T-helper 1 cell treated with Interleukin-12 subunit alpha and Interleukin-12 subunit beta and Interleukin-4 antibody, amounts not matched to agents 30 ng/mL and 1 ng/mL, for 36 hours (primary cell): Measurements from ENCODE around the gene RBBP8NL. TPM values are rescaled to one million over a fixed set of nuclear protein-coding genes. Genes with fewer than 3 reads are reported as not detected.
"Not testable (repeated sequence)": the region's sequence is repeated elsewhere in the genome, so short reads cannot be mapped to it uniquely, and the experiment has no call there.

ENCODE experiments used
- intact Hi-C: fragments of 100-400 bp; cut with micrococcal nuclease; formaldehyde crosslinking; loops from one replicate; pipeline ENCODE4 v1.15.1; 2024
- total RNA-seq: library from RNA; stranded (reverse); gene quantifications from 2 replicates; pipeline ENCODE4 v1.2.3, GENCODE V29; 2022

RBBP8NL gene
- total RNA-seq, 1 donor from 2014 or later: not detected

- intact Hi-C loops: no loop called here
These were observed 16.9 kb upstream of the RBBP8NL start for GRCh38 chr20:62444286-62444685.

DNA sequence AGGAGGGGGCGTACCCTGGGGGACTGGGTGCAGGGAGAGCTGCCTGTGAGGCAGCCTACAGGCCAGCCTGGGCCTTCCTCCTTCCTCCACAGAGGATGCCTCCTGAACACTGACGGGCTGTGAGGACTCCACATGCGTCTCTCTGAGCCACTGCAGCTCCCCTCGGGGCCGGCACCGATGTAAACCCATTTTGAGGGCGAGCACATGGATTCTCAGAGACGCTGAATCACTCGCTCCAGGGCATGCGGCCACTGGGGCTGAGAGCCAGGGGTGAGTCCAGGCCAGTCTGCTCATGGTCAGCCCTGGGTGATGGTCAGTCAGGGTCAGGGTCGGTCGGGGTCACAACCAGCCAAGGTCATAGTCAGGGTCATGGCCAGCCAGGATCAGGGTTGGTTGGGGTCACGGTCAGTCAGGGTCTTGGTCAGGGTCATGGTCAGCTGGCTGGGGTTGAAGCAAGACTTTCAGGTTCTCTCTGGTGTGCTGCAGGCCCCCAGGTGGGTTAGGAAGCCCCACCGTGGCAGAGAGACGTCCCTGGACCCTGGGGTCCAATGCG is 14.7 kb upstream of the RBBP8NL start:
- intact Hi-C loops: no loop called here

- intact Hi-C loops: no loop called here
These were observed 11.9 kb upstream of the RBBP8NL start for GRCh38 chr20:62439218-62439617.

- intact Hi-C loops: no loop called here
These were observed 10.6 kb upstream of the RBBP8NL start for GRCh38 chr20:62437927-62438326.

DNA sequence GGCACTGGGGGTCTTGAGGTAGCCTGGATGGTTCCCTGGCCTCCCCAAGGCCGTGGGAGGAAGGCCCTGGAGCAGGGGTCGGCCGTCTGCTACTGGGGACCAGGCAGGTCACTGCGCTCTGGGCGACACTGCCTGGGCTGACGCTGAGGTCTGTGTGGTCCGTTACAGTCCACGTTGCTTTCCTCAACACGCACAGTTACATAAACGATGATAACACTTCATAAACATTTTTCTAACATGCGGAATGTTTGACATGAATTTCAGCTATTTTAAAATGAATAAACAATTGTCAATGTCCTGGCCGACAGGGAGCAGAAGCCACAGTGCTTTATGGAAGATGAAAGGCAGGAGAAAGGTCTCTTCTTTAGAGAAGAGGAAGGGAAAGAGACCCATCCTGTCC is 10.2 kb upstream of the RBBP8NL start:
- intact Hi-C loops: no loop called here

DNA sequence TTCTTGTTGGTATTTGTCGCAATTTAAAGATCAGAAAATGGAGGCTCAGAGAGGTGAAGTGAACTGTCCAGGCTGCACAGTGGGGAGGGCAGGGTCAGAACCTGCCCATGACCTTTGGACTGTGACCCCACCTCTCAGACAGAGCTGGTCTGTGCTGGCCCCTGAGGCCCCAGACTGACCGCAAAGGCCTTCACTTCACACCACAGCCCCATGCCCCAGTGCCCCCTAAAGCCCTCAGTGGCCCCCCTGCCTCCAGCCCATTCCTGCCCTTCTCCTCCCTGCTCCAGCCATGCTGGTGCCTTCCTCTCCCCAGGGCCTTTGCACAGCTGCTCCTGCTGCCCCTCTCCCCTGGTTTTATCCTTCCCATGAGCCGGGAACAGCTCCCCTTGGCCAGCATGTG is 9.4 kb upstream of the RBBP8NL start:
- intact Hi-C loops: no loop called here

- intact Hi-C loops: no loop called here
These were observed 6.5 kb upstream of the RBBP8NL start for GRCh38 chr20:62433658-62434497.

DNA sequence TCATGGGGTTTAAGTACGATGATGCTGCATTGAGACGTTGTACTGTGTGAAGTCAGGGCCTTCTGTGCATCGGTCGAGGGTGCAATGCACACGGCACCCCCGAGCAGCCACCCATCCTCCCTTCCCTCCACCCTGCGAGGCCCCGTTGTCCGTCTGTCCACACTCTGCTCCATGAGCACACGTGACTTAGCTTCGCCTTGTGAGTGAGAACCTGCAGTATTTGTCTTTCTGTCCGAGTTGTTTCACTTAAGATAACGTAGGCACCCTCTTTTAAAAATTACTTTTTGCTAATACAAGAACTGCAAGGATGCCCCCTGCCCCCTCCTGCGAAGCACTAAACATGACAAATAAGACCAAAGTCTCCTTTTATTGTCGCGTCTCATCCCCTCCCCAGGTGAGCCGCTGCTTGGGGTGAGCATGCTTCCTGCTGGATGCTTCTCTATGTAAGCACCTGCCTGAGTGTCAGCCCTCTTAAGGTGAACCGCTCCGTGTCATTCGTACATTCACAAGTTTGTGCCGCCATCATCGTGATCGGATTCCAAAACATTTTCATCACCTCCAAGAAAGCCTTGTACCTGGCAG is 3.6 kb upstream of the RBBP8NL start:
- intact Hi-C loops: no loop called here

GRCh38 chr20:62430311-62430853 is 3.0 kb upstream of the RBBP8NL start:
- intact Hi-C loops: no loop called here

GRCh38 chr20:62429455-62430310 is 2.3 kb upstream of the RBBP8NL start:
- intact Hi-C loops: no loop called here

DNA sequence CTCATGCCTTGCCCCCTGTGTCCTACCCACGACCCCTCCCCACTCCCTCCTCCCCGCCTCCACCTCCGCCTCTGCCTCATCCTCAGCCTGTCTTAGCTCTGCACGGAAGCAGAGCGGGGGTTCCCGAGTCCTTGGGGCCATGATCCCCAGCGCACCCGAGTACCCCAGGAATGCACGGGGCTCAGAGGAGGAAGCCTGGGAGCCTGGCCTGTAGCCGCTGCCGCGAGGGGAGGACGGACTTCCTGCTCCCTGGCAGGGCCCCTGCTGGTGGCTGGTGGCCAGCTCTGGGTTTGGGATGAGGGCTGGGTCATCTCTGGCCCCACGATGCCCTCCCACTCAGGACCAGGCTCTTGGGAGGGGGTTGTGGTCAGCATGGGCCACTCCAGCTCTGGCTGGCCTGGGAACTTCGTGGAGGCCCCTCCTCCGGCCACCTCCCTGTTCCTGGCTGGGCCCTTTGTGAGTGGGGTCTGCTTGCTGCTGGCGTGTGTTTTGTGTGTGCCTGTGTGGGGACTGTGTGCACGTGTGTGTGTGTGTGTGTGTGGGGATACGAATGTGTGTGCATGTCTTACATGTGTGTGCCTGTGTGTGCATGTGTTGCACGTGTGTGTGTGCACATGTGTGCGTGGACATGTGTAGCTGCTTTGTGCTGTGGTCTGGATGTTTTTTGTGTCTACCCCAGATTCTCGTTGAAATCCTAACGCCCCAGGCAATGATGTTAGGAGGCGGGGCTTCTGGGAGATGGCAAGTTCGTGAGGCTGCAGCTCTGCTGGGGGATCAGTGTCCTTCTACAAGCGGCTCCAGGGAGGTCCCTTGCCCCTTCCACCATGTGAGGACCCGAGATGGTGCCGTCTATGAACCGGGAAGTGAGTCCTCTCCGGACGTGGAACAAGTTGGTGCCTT is 1.3 kb upstream of the RBBP8NL start:
- intact Hi-C loops: no loop called here

DNA sequence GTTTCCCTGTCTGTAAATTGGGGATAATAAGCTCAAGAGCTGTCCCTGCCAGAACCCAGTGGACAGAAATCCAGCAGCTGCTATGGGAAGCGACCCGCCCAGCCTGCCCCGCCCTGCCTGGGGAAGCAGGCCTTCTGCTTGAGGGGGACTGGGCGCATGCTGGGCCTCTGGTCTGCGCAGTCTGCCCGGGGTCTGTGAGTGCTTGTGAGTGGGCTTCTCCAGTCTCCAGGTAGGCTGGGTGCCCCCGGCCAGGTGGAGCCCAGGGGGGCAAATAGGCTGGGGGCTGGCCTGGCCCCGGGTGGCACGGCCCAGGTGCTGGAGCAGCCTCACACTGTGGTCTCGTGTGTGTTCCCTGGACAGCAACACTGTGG is 648 bp upstream of the RBBP8NL start:
- intact Hi-C loops: no loop called here

- intact Hi-C loops: no loop called here
These were observed 624 bp downstream of the RBBP8NL start for GRCh38 chr20:62426699-62427131.

DNA sequence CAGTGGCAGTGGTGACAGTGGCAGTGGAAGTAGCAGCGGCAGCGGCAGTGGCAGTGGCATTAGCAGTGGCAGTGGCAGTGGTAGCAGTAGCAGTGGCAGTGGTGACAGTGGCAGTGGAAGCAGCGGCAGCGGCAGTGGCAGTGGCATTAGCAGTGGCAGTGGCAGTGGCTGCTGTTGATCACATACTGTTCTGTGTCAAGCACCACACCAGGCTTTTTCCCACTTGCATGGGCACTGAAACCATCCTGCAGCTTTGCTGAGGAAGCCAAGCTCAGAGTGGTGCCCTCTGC is 1.3 kb downstream of the RBBP8NL start:
- intact Hi-C loops: not testable (repeated sequence)

- intact Hi-C loops: no loop called here
These were observed 1.9 kb downstream of the RBBP8NL start for GRCh38 chr20:62425281-62426058.

GRCh38 chr20:62424249-62425107 is 2.9 kb downstream of the RBBP8NL start:
- intact Hi-C loops: no loop called here

GRCh38 chr20:62423326-62423706 is 4.0 kb downstream of the RBBP8NL start:
- intact Hi-C loops: no loop called here

DNA sequence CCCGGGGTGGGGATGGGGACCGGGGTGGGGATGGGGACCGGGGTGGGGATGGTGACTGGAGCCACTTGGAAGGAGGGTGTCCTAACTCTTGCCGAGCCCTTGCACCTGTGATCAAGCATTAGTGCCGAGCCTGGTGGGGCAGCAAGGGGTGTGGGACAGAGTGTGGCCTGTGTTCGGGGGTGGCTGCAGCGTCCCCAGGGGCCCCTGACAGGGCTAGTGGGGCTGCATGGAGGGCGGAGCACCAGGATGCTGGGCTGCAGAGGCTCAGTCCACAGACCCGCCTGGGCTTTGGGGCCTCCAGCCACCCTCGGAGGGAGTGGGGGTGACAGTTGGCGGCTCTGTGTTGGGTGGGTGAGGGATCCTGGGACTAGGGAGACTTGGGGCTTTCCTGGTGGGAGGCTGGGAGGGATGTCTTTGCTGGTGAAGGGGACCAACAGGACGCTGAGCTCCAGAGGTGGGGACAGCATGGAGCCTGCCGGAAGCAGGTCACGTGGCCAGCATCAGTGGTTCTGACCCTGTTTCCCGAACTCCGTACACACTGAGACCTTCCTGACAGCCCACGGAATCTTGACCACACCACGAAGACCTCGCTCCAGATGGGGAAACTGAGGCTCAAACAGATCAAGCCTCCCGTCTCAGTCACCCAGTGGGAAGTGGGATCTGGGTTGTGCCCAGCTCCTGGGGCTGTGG is 4.6 kb downstream of the RBBP8NL start:
- intact Hi-C loops: no loop called here

- intact Hi-C loops: no loop called here
These were observed 5.7 kb downstream of the RBBP8NL start for GRCh38 chr20:62421716-62421990.
